GM18507 (cell line): ENCODE results near the gene OR8J1.
"Not testable (repeated sequence)": the region's sequence is repeated elsewhere in the genome, so short reads cannot be mapped to it uniquely, and the experiment has no call there.

ENCODE experiments used
- DNase-seq: peaks from one replicate; pipeline ENCODE4 v3.0.0; 2011; ENCODE audit warnings: low read depth; ENCODE audit not compliant: insufficient read length; ENCODE audit errors: extremely low spot score
- FAIRE-seq: peaks from 2 replicates; lab custom pipeline; 2011; peaks lifted over from hg19 to GRCh38; lab: Jason Lieb, UNC

OR8J1 gene

DNA sequence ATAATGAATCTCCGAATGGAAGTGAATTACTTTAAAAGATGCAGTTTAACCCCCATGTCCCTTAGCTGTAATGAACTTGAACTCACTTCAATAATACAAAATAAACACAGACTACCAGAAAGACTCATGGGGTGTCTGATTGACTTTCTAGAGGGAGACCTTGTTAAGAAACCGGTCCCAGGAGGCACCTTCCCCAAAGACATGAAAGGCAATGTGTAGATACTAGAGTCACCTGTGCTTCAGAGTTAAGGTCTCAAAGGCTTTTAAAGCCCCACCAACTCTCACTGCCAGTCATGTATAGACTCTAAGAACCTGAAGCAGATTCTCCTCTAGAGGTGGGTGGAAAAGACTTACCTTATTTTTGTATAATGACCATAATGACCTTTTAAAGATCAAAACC lies at the start of gene OR8J1:
OR8J1 (plus strand) TSS at position 301 of the 400 bp plus-strand sequence. CDS start 5,956 bp downstream, outside the sequence.
- FAIRE-seq (no peak), DNase-seq (no peak)

DNA sequence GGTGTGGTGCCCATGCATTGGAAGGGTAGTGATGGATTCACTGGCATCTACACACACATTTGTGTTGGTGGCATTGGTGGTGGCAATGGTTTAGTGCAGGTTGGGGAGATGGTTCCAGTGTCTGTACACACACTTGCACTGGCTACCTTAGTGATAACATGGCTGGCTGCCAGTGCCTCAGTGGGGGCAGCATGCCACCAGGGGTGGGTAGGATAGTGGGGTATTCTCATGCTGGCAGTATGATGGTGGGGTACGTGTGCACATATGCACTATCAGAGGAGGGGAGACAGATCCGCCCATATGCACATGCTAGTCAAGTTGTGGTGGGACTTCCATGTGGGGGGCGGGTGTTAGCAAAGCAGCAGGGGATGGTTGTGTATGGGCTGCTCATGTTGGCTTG lies 46.3 kb upstream of the OR8J1 start:
- FAIRE-seq (no peak), DNase-seq (no peak)

- FAIRE-seq (no peak), DNase-seq (no peak)
Observed at GRCh38 chr11:56314844-56315243, 39.2 kb upstream of the OR8J1 start, which contains the start of gene OR8K3. TSS of gene OR8K3 (plus strand) at chr11:56315144. CDS start at chr11:56318307, 3,163 bp downstream.

- DNase-seq (no peak), FAIRE-seq (no peak)
Observed at GRCh38 chr11:56331861-56332491, 22.1 kb upstream of the OR8J1 start.

GRCh38 chr11:56333156-56333555 lies 20.9 kb upstream of the OR8J1 start:
- FAIRE-seq (no peak), DNase-seq (no peak)

DNA sequence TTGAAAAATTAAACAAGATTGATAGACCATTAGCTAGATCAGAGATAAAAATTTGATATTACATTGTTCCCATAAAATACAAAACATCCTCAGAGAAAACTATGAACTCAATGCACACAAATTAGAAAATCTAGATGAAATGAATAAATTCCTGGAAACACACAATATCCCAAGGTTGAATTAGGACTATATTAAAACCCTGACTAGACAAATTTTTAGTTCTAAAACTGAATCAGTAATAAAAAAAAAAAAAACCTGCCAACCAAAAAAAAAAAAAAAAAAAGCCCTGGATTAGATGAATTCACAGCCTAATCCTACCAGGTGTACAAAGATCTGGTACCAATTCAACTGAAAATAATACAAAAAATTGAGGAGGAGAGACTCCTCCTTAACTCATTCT lies 13.8 kb upstream of the OR8J1 start:
- no peak for DNase-seq
- no peak for FAIRE-seq

GRCh38 chr11:56345739-56346138 lies 8.4 kb upstream of the OR8J1 start, which contains the start of gene OR8K1:
TSS of gene OR8K1 (plus strand) at chr11:56346039. CDS start at chr11:56346039, 0 bp downstream.
- DNase-seq, result no peak
- no peak for FAIRE-seq

- FAIRE-seq (no peak), DNase-seq (no peak)
Observed at GRCh38 chr11:56375324-56375723, 21.2 kb downstream of the OR8J1 start, which contains the start of gene OR8U1. TSS of gene OR8U1 (plus strand) at chr11:56375624. CDS start at chr11:56375624, 0 bp downstream.

- DNase-seq, result no peak
Observed at GRCh38 chr11:56380120-56380519, 26.0 kb downstream of the OR8J1 start.

GRCh38 chr11:56394381-56394780 lies 40.3 kb downstream of the OR8J1 start:
- no peak for FAIRE-seq
- no peak for DNase-seq

More at GRCh38 chr11:56380120-56380519, 26.0 kb downstream of the OR8J1 start:
- FAIRE-seq, result no peak

DNA sequence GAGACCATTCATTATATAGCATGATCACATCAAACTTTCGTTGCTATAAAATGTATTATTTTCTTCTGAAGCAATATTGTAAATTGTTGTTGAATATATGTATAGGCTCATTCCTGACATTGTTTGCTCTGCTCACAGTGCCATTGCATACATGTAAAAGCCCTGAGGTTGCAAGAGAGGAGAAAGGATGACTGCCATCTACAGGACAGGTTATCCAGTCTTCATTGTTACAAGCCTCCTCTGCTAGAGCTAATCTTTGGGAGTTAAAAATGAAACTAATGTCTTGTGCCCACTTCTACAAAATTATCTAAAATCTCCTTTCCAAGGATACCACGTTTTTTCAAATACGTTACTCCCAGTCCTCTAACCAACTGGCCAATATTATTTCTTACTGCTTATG lies 42.0 kb downstream of the OR8J1 start:
- no peak for DNase-seq
- FAIRE-seq, result no peak

DNA sequence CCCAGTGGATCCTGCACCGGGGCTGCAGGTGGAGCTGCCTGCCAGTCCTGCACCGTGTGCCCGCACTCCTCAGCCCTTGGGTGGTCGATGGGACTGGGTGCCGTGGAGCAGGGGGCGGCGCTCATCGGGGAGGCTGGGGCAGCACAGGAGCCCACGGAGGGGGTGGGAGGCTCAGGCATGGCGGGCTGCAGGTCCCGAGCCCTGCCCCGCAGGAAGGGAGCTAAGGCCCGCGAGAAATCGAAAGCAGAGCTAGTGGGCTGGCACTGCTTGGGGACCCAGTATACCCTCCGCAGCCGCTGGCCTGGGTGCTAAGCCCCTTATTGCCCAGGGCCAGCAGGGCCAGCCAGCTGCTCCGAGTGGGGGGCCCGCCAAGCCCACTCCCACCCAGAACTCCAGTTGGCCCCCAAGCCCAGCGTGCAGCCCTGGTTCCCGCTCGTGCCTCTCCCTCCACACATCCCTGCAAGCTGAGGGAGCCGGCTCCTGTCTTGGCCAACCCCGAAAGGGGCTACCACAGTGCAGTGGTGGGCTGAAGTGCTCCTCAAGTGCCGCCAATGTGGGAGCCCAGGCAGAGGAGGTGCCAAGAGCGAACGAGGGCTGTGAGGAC lies 47.9 kb downstream of the OR8J1 start:
- not testable (repeated sequence) for FAIRE-seq, DNase-seq

DNA sequence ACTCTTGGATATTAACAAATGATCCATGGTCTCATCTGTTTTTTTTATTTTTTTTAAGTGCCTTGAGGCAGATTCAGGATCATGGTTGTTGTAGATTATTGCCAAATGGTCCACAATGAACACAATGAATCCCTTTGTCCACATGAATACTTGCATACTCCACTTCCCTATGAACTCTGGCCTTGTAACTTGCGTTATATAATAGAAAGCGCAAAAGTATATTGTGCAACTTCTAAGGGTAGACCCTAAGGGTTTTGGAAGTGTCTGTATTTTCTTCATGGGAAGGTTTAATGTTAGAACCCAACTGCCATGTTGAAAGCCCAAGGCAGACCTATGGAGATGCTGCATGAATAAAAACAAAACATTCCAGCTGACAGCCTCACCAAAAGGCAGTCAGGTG lies 50.3 kb downstream of the OR8J1 start:
- no peak for FAIRE-seq

GRCh38 chr11:56410801-56411200 lies 56.7 kb downstream of the OR8J1 start:
- FAIRE-seq (no peak), DNase-seq (no peak)

More for the DNA sequence above, 50.3 kb downstream of the OR8J1 start:
- no peak for DNase-seq
